Amniotic stem cell (primary cell): ENCODE measurements around the gene AGO3.
A peak's percentile ranks its signal among the peaks of the same experiment; 100 is the strongest.

Experiments
- DNase-seq: peaks from one replicate; lab custom pipeline; 2025; lab: John Stamatoyannopoulos, UW

The AGO3 gene

DNA sequence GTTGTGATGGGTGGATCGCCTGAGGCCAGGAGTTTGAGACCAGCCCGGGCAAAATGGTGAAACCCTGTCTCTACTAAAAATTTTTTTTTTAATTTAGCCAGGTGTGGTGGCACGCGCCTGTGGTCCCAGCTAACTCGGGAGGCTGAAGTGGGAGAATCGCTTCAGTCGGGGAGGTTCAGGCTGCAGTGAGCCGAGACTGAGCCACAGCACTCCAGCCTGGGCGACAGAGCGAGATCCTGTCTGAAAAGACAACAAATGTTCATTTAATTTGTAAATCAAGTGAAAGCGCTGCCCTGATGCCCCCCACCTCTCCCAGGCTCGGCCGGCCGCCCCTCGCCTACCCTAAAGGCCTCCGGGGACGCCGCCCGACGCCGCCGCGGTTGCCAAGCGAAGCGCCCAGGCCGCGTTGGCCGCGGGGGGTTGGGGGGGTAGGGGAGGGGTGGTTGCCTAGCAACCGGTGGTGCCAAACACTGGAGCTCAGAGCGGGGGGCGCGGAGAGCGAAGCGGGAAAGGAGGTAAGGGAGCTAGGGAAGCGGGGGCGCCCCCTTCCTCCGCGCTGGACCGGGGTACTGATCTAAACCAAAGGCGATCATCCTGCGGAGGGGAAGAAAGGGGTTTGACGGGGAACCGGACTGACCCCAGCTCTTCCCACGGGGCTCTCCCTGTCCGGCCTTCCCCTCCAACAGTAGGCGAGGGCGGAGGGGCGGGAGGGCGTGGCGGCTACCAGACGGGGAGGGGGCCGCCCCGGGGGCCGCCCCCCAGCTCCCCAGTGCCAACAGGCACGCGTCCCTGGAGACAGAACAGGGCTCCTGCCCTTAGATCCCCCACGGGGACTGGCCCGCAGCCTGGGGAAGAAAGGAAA, 153.0 kb downstream of the AGO3 start, which contains the start of gene TEKT2:
Gene TEKT2, plus strand, starts transcription at position 460 of the 862 bp plus-strand sequence. CDS start 828 bp downstream, outside the sequence.
- DNase-seq, result no peak

DNA sequence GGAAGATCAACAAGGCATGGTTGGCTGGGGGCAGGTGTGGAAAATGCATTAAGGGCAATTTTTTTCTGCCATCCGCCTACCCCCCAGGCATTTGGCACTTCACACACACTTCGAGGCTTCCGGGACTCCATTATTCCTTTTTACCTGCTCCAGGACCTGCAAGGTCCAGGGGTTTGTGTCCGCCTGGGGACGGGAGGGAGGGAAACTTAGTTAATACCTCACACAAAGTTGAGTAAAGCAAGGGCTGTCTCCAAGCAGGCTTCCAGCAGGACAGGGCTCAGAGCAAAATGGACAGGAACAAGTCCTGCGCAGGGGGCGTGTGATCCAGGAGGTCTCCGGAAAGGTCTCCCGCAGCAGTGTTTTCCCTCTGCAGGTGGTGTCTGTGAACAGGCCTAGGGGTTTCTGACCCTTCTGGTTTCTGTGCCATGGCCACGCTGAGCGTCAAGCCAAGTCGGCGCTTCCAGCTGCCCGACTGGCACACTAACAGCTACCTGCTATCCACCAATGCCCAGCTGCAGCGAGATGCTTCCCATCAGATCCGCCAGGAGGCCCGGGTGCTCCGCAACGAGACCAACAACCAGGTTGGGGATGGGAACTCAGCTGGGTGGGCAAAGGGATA, 153.7 kb downstream of the AGO3 start:
- DNase-seq, result no peak

DNA sequence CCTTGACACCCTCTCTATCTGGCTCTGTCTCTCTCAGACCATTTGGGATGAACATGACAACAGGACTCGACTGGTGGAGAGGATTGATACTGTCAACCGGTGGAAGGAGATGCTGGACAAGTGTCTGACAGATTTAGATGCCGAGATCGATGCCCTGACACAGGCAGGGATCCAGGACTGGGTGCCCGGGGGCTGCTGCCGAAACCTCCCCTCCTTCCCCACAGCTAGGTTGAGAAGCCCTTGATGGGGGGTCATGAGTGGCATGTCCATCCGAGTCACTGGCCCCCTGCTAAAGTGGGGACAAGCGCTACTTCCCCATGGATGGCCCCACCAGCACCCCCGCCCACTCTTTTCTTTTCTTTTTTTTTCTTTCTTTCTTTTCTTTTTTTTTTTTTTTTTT, 154.2 kb downstream of the AGO3 start:
- DNase-seq, result no peak

DNA sequence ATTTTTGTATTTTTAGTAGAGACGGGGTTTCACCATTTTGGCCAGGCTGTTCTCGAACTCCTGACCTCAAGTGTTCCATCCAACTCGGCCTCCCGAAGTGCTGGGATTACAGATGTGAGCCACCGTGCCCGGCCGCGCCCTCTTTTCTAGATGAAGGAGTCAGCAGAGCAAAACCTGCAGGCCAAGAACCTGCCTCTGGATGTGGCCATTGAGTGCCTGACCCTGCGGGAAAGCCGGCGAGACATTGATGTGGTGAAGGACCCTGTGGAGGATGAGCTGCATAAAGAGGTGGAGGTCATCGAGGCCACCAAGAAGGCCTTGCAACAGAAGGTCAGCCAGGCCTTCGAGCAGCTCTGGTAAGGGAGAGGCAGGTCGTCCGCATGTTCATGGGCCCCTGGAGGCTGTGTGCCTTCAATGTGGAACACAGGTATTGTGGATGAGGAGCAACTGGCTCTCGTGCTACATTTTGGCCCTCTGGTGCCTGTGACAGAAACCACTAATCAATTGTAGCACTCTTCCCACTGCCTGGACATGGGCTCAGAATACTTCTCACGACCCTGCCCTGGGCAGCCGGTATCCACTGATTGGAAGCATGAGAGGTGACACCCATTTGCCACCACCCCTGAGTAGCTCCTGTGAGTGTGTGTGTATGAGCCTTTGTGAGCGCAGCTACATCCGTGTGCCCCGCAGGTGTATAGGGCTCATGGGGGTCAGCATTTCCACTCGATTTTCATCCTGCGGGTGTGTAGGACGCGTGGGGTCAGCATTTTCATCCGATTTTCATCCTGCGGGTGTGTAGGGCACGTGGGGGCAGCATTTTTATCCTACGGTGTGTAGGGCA, 155.0 kb downstream of the AGO3 start:
- no peak for DNase-seq

DNA sequence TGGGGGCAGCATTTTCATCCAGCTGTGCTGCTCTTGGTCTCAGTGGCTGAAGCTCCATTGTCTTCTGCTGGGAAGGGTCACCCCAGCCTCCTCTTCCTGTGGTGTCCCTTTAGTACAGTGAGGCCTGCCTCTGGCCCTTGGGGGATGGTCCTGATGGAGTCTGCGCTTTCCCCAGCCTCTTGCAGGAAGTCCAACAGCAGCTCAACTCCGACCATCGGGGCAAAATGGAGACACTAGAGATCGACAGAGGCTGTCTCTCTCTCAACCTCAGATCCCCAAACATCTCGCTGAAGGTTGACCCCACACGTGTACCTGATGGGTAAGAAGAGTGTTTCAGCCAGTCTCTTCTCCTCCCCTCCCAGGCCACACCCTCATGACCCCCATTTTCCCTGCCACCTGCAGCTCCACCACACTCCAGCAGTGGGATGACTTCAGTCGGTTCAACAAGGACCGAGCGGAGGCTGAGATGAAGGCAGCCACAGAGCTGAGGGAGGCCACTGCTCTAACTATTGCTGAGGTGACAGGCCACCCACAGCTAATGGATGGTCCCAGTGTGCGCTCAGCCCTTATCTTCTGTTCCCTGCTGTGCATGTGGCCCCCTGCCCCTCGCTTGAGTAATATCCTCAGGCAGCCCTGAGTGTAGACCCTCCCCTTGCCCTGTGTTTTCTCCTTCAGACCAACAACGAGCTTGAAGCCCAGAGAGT, 155.8 kb downstream of the AGO3 start:
- no peak for DNase-seq

DNA sequence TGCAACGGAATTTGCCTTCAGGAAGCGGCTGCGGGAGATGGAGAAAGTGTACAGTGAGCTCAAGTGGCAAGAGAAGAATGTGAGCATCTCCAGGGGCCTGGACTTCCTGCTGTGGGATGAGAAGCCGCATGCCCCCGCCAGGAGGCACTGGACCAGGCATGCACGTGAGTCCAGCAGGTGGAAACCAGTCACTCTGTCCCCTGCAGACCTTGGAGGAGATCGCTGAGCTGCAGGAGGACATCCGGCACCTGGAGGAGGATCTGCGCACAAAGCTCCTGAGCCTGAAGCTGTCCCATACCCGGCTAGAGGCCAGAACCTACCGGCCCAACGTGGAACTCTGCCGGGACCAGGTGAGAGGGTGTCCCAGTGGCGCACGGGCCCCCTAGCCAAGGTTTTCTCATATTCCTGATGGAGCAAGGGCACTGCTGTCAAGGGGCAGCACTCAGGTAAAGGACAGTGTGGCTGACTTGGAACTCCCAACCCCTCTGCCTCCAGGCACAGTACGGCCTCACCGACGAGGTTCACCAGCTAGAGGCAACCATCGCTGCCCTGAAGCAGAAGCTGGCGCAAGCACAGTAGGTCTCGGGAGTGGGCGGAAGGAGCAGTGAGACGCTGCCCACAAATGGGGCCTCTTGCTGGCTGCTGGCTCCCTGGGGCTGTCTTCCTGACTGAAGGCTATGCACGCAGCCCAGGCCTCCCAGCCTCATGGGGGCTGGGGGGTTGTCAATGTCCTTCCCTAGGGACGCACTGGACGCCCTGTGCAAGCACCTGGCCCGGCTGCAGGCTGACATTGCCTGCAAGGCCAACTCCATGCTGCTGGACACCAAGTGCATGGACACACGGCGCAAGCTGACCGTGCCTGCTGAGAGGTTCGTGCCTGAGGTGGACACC, 156.6 kb downstream of the AGO3 start:
- DNase-seq, result no peak

DNA sequence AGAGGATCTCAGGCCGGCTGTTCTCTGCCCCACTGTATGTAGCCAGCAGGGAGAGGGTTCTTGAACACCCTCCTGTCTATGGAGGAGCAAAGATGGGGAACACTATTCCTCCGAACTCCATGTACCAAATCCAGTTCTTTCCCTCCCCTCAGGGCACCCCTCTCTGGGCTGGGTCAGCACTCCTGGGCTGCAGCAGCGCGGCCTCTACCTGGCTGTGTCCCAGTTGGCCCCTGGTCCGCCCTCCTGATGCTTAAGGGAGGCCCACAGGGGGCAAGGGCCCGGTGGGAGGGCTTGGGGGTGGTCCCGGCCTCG, 157.3 kb downstream of the AGO3 start:
- no peak for DNase-seq

DNA sequence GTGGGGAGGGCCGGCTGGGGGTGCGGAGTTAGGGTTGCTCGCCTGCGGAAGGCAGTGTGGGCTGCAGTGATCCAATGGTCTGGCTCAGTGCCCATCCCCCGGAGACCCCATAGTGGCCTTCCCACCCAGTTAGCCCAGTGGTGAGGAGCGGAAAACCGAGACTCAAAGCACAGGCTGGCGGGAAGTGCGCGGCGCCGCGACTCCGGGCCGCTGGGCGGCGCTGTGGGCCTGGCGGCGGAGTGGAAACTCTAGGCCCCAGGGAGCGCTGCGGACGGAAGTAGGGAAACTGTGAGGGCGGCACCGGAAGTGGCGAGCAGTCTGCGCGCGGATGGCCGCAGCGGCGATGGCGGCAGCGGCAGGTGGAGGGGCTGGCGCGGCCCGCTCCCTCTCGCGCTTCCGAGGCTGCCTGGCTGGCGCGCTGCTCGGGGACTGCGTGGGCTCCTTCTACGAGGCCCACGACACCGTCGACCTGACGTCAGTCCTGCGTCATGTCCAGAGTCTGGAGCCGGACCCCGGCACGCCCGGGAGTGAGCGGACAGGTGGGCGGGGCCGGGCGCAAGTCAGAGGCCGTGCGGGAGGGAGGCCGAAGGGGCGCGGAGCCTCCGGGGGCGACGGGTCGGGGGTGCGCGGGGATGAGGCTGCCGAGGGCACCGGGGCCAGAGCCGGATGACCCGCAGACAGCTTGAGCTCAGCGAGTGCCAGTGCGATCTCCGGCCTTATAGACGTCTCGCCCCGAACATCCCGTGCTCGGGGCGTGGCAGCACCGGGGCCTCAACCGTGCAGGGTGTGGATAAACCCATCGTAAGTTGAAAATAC, 157.9 kb downstream of the AGO3 start, which contains the start of gene ADPRS:
Gene ADPRS, plus strand, starts transcription at position 316 of the 816 bp plus-strand sequence. Its CDS starts 13 bp downstream, at position 329.
- DNase-seq, result peak; percentile 83

DNA sequence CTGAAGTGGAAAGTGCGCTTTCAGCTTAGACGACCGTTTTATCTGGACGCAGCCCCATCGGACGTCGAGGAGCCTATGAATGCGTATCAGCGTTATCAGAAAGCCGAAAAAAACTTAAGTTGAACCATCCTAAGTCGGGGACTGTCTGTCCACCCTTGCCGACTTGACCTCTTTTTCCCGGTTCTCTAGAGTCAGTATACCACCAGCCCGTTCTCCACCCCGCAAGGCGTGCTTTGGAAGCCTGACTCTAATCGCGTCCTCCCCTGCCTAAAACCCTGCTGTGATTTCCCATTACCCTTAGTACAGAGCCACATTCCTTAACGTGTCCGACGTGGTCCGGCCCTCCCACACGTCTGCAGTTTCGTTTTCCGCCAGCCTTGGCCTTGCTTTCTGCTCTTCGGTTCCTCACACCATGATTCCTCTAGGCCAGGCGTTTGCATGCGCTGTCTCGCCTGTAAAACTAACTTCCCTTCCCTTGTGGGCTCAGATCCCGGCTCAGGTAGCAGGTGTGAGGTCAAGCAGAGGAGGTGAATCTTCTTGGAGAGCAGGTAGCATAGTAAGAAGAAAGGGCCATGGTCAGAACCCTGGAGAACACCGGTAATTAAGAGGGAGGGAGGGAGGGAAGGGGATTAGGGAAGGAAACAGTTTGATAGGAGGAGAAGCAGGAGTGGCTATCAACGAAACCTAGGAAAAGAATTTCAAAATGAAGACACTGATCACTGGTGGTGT, 158.7 kb downstream of the AGO3 start:
- DNase-seq, result no peak

DNA sequence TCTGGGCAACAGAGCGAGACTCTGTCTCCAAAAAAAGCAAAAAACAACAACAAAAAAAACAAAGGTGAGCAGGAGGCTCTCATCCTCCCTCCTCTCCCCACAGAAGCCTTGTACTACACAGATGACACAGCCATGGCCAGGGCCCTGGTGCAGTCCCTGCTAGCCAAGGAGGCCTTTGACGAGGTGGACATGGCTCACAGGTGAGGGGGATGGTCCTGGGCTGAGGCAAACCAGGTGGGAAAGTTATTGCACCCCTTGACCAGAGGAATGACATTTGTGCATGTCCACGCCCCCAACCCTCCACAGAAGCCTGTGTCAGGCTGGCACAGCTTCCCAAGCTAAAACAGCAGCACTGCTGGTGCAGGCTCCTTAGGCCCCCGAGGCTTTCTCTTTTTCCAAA, 160.2 kb downstream of the AGO3 start:
- DNase-seq, result no peak

DNA sequence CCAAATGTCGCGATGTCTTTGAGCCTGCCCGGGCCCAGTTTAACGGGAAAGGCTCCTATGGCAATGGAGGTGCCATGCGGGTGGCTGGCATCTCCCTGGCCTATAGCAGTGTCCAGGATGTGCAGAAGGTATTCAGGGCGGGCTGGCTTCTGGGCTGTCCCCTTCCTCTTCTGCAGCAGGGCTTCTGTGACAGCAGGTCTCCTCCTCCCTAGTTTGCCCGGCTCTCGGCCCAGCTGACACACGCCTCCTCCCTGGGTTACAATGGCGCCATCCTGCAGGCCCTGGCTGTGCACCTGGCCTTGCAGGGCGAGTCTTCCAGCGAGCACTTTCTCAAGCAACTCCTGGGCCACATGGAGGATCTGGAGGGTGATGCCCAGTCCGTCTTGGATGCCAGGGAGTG, 160.8 kb downstream of the AGO3 start:
- no peak for DNase-seq

DNA sequence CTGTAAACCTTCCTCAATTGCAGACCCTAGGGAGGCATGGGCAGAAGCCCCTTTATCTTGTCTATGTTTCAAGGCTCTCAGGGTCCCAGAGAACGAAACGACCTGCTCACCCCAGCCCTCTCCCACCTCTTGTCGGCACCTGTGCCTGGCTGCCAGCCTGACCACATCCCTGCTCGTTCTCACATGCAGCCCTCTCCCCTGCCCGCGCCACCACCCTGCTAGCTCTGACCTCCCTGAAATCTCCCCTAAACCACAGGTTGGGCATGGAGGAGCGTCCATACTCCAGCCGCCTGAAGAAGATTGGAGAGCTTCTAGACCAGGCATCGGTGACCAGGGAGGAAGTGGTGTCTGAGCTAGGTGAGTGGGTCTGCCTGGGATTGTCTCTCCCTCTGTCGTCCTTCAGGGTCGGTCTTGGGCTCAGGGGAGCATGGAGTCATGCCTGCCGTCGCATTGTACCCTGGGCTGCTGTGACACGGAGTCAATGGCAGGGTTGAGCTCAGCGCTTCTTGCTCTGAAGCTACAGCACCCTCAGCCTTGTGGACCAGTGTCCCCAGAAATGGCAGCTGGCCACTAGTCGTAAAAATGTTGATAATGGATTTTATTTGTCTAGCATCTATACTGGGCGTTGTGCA, 161.4 kb downstream of the AGO3 start:
- DNase-seq, result no peak

DNA sequence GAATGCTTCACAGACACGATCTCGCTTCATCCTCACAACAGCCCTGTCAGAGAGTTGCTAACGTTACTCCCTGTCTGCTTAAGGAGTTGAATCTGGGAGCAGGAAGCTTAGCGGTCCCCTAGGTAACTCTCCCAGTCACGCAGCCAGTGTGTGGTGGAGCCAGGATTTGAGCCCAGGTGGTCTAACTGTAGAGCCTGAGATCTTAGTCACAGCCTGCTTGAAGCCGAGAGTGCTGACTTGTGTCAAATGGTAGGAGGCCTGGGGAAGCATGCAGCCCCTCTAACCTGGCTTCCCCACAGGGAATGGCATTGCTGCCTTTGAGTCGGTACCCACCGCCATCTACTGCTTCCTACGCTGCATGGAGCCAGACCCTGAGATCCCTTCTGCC, 161.9 kb downstream of the AGO3 start:
- DNase-seq, result no peak

DNA sequence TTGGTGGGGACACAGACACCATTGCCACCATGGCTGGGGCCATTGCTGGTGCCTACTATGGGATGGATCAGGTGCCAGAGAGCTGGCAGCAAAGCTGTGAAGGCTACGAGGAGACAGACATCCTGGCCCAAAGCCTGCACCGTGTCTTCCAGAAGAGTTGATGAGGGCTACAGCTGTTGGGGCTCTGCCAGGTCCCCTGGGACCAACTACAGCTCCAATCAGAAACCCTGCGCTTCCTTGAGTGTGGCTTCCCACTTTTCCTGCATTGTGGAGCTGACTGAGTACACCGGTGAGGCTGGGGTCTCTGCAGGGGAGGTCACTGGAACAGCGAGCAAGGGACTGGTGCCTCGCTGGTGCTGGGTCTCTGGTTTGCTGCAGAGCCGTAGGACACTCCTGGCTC, 162.3 kb downstream of the AGO3 start:
- no peak for DNase-seq

DNA sequence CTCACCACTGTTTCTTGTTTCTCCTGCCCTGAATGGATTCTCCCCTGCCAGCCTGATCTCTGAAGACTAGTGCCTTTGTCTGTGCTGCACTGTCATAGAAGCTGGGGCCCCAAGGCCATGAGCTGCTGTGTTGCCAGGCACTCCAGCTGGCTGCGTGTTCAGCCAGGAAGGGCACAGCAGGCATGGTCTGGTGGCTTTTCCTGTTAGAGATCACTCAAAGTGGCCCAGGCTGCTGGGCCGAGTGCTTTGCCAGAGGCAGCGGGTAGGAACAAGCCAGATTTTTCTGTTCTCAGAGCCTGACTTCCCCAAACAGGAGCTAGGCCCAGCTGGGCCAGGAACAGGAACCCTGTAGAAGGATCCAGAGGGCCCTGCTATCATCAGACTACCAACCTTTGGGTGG, 163.0 kb downstream of the AGO3 start:
- no peak for DNase-seq

DNA sequence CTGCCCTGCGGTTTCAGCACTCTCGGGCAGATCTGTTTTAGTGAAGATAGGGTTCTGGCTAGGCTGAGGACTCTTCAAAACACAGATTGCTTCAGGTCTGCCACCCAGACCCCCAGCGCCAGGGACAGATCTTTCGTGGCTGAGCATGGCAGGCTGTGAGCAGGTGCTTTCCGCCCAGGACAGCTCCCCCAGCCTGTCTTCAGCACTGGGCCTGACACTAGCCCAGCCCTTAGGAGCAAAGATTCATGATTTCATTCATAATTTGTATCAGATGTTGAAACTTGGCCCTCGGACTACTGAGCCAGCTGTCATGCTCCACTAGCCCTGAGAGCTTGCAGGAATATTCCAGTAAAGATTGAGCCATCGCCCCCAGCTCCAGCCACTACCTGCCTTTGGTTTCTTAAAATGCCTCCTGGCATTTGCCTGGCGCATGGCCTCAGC, 163.7 kb downstream of the AGO3 start:
- no peak for DNase-seq

DNA sequence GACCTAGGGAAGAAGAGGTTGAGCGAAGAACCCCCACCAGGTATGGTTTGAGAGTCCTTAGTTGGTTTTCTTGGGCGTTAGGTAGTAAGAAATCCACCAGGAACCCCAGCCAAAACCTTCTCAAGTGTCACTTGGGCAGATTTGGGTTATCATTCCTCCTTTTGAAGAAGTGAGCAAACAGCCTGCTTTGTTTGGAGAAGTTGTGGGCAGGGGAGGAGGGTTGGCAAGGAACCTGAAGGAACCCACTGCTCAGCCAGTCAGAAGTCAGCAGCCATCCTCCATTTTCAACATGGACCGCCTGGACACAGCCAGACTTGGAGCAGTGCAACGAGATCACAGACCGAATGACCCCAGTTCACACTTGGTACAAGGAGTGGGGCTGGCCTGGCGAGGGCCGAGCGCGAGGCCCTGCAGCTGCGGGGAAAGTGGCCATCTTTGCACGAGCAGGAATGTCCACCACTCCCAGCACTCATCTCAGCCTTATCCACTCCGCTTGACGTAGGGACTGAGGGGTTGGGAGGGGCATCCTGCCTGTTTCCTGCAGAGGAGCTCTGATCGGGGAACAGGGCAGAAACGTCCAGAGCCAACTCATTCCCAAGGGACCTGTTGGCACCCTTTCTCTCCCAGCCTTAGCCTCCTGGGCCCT, 165.0 kb downstream of the AGO3 start:
- no peak for DNase-seq
